H9 (cell line): Measurements from ENCODE around the gene IQCN. TPM values are rescaled to one million over a fixed set of nuclear protein-coding genes. Genes with fewer than 3 reads are reported as not detected.
A peak's percentile ranks its signal among the peaks of the same experiment; 100 is the strongest.

Experiments used
- DNase-seq: peaks from one replicate; pipeline ENCODE4 v3.0.0-alpha.2; 2017
- H2AFZ ChIP-seq: one replicate; pipeline ENCODE4 v1.6.1; 2013; ENCODE audit warnings: mild to moderate bottlenecking, low read length, control low read depth, moderate library complexity
- H2AK5ac ChIP-seq: 2 replicates; pipeline ENCODE4 v1.6.1; 2013; ENCODE audit warnings: low read length, control low read depth, mixed read lengths; ENCODE audit not compliant: insufficient read length
- H2BK120ac ChIP-seq: one replicate; pipeline ENCODE4 v1.6.1; 2013; ENCODE audit warnings: low read depth, mild to moderate bottlenecking, low read length, control low read depth, inconsistent platforms; ENCODE audit not compliant: poor library complexity, severe bottlenecking
- H2BK12ac ChIP-seq: 2 replicates; pipeline ENCODE4 v1.6.1; 2013; ENCODE audit warnings: low read length, control low read depth, mixed read lengths, low read depth; ENCODE audit not compliant: insufficient read length
- H2BK15ac ChIP-seq: 2 replicates; pipeline ENCODE4 v1.6.1; 2013; ENCODE audit warnings: low read depth, low read length, control low read depth
- H2BK20ac ChIP-seq: one replicate; pipeline ENCODE4 v1.6.1; 2013; ENCODE audit warnings: low read depth, mild to moderate bottlenecking, low read length, control low read depth, inconsistent platforms; ENCODE audit not compliant: poor library complexity, severe bottlenecking
- H2BK5ac ChIP-seq: 2 replicates; pipeline ENCODE4 v1.6.1; 2013; ENCODE audit warnings: low read length, control low read depth, mixed read lengths; ENCODE audit not compliant: insufficient read length
- H3K14ac ChIP-seq: 2 replicates; pipeline ENCODE4 v1.6.1; 2013; ENCODE audit warnings: low read length, control low read depth; ENCODE audit not compliant: insufficient read depth
- H3K18ac ChIP-seq: 2 replicates; pipeline ENCODE4 v1.6.1; 2013; ENCODE audit warnings: low read depth, mild to moderate bottlenecking, mixed read lengths, low read length, control low read depth; ENCODE audit not compliant: insufficient read length
- H3K23ac ChIP-seq: 2 replicates; pipeline ENCODE4 v1.6.1; 2013; ENCODE audit warnings: low read length, control low read depth, mixed read lengths, low read depth; ENCODE audit not compliant: insufficient read length
- H3K23me2 ChIP-seq: 2 replicates; pipeline ENCODE4 v1.6.1; 2013; ENCODE audit warnings: low read depth, mild to moderate bottlenecking, mixed read lengths, low read length, control low read depth; ENCODE audit not compliant: insufficient read length, poor library complexity, severe bottlenecking
- H3K27ac ChIP-seq: 2 replicates; pipeline ENCODE4 v1.5.1; 2013; ENCODE audit warnings: low read length, control low read depth, mixed read lengths, low read depth; ENCODE audit not compliant: insufficient read length
- H3K27me3 ChIP-seq: 2 replicates; pipeline ENCODE4 v1.6.1; 2013; ENCODE audit warnings: low read length, control low read depth, inconsistent platforms; ENCODE audit not compliant: insufficient read depth
- H3K4ac ChIP-seq: 2 replicates; pipeline ENCODE4 v1.6.1; 2013; ENCODE audit warnings: low read depth, mild to moderate bottlenecking, control low read depth, inconsistent platforms, low read length, moderate library complexity
- H3K4me1 ChIP-seq: 2 replicates; pipeline ENCODE4 v1.6.1; 2013; ENCODE audit warnings: low read length, control low read depth, inconsistent platforms; ENCODE audit not compliant: insufficient read depth
- H3K4me2 ChIP-seq: 2 replicates; pipeline ENCODE4 v1.6.1; 2013; ENCODE audit warnings: low read length, control low read depth, mixed read lengths; ENCODE audit not compliant: insufficient read length, insufficient read depth
- H3K56ac ChIP-seq: 2 replicates; pipeline ENCODE4 v1.6.1; 2013; ENCODE audit warnings: low read depth, mild to moderate bottlenecking, mixed read lengths, low read length, control low read depth; ENCODE audit not compliant: insufficient read length
- H3K79me1 ChIP-seq: 2 replicates; pipeline ENCODE4 v1.6.1; 2013; ENCODE audit warnings: low read depth, mild to moderate bottlenecking, moderate library complexity, low read length, control low read depth, inconsistent platforms; ENCODE audit not compliant: insufficient read depth, poor library complexity, severe bottlenecking
- H3K79me2 ChIP-seq: 2 replicates; pipeline ENCODE4 v1.6.1; 2013; ENCODE audit warnings: low read length, control low read depth, inconsistent platforms; ENCODE audit not compliant: insufficient read depth
- H3K9ac ChIP-seq: 2 replicates; pipeline ENCODE4 v1.6.1; 2013; ENCODE audit warnings: low read length, control low read depth, mixed read lengths; ENCODE audit not compliant: insufficient read length; ENCODE audit errors: extremely low read depth
- H3K9me3 ChIP-seq: one replicate; pipeline ENCODE4 v1.6.1; 2013; ENCODE audit warnings: low read depth, low read length, inconsistent platforms; ENCODE audit not compliant: control insufficient read depth
- H3T11ph ChIP-seq: one replicate; pipeline ENCODE4 v1.6.1; 2013; ENCODE audit warnings: mild to moderate bottlenecking, low read length, control low read depth, inconsistent platforms
- H4K20me1 ChIP-seq: one replicate; pipeline ENCODE4 v1.6.1; 2013; ENCODE audit not compliant: control insufficient read depth, insufficient read length, insufficient read depth
- H4K5ac ChIP-seq: 2 replicates; pipeline ENCODE4 v1.6.1; 2013; ENCODE audit warnings: low read depth, mild to moderate bottlenecking, mixed read lengths, low read length, control low read depth; ENCODE audit not compliant: insufficient read length
- H4K8ac ChIP-seq: replicated peaks from 2 replicates; pipeline ENCODE4 v1.6.1; 2013; ENCODE audit warnings: low read length, control low read depth, mixed read lengths, low read depth; ENCODE audit not compliant: insufficient read length
- H4K91ac ChIP-seq: 2 replicates; pipeline ENCODE4 v1.6.1; 2013; ENCODE audit warnings: low read depth, mild to moderate bottlenecking, moderate library complexity, mixed read lengths, low read length, control low read depth; ENCODE audit not compliant: insufficient read length
- H3K27ac Mint-ChIP-seq, 3 experiments: 2 replicates in 2 of 3; 3 replicates in 1 of 3; pipeline ENCODE4 v1.8.0; 2020 to 2021; ENCODE audit warnings: mixed read lengths in 3 of 3, mild to moderate bottlenecking in 1 of 3, moderate library complexity in 1 of 3
- H3K27me3 Mint-ChIP-seq: 2 replicates; pipeline ENCODE4 v1.8.0; 2021; ENCODE audit warnings: low read depth, mild to moderate bottlenecking, moderate library complexity, mixed read lengths
- H3K36me3 Mint-ChIP-seq, 3 experiments: 2 replicates in 2 of 3; 3 replicates in 1 of 3; pipeline ENCODE4 v1.8.0; 2020 to 2021; ENCODE audit warnings: low read depth in 3 of 3, mixed read lengths in 3 of 3; ENCODE audit not compliant: insufficient read depth in 1 of 3
- H3K4me1 Mint-ChIP-seq, 2 experiments: 2 replicates each; pipeline ENCODE4 v1.8.0; 2020; ENCODE audit warnings: mixed read lengths in 2 of 2
- H3K4me3 Mint-ChIP-seq, 2 experiments: 2 replicates in 1 of 2; 3 replicates in 1 of 2; pipeline ENCODE4 v1.8.0; 2020 to 2021; ENCODE audit warnings: mild to moderate bottlenecking in 2 of 2, mixed read lengths in 2 of 2, moderate library complexity in 1 of 2
- H3K9me3 Mint-ChIP-seq, 2 experiments: 2 replicates in 1 of 2; 3 replicates in 1 of 2; pipeline ENCODE4 v1.8.0; 2020; ENCODE audit warnings: mild to moderate bottlenecking in 2 of 2, mixed read lengths in 2 of 2, moderate library complexity in 1 of 2
- CTCF ChIP-seq: fragments of 200-600 bp; sonication (generic); conservative IDR thresholded peaks from 3 replicates; pipeline ENCODE4 v1.8.0; 2021; ENCODE audit warnings: antibody characterized with exemption, mild to moderate bottlenecking
- WGBS: extraction: QIAGEN DNeasy Blood & Tissue Kit; methylation state at CpG from one replicate; pipeline ENCODE4 v1.1.7; 2013; ENCODE audit warnings: missing lambda C conversion rate, low lambda C conversion rate, mixed read lengths; ENCODE audit not compliant: insufficient read length; ENCODE audit errors: extremely low coverage; 5-methylcytosine and 5-hydroxymethylcytosine counted together
- total RNA-seq: library from RNA; stranded (reverse); gene quantifications from 2 replicates; pipeline ENCODE4 v1.2.1, GENCODE V29; 2021

Gene IQCN
- total RNA-seq, 1 experiment from 2014 or later: 0.39 TPM

- no peak within 1 kb of the TSS for H3K23ac ChIP-seq
- peak within 1 kb of the TSS; percentile 94 for H3K27ac ChIP-seq
- peak within 1 kb of the TSS; percentile 67 for H3T11ph ChIP-seq
- peak within 1 kb of the TSS; percentile 48 for H4K91ac ChIP-seq
- H4K8ac ChIP-seq: no peak within 1 kb of the TSS
- H3K27me3 ChIP-seq: no peaks in the 10 kb centered on the region
- H3K9me3 ChIP-seq: no peaks in the 10 kb centered on the region
- peak within 1 kb of the TSS; percentile 64 for H3K56ac ChIP-seq
- peak within 1 kb of the TSS; percentile 95 for H3K18ac ChIP-seq
- no peak within 1 kb of the TSS for H2BK20ac ChIP-seq
- H2BK15ac ChIP-seq: no peak within 1 kb of the TSS
- peak within 1 kb of the TSS; percentile 6 for H4K5ac ChIP-seq
- DNase-seq: peak; percentile 97
- H3K79me1 ChIP-seq: peaks cover 3% of the 10 kb centered on the region
- H3K9me3 Mint-ChIP-seq: peaks cover 0 to 4% of the 10 kb centered on the region in 2 experiments; a peak in 3 of 5 replicates
- H3K79me2 ChIP-seq: peaks cover 9% of the 10 kb centered on the region; the same call in 1 of the 2 replicates
- H3K27ac Mint-ChIP-seq: peak within 1 kb of the TSS; percentile 93 to 99 (median 98)
- peak within 1 kb of the TSS; percentile 47 for H2BK12ac ChIP-seq
- peak within 1 kb of the TSS; percentile 83 for H2BK5ac ChIP-seq
- H4K20me1 ChIP-seq: no peaks in the 10 kb centered on the region
- WGBS: no CpG with 5 or more reads among the region's 138 CpGs
- peaks cover 2% of the 10 kb centered on the region; the same call in 1 of the 2 replicates for H3K27me3 Mint-ChIP-seq
- peak within 1 kb of the TSS; percentile 94 for H3K9ac ChIP-seq
- peak within 1 kb of the TSS; percentile 80; the same call in 1 of the 2 replicates for H3K4ac ChIP-seq
- H2BK120ac ChIP-seq: peak within 1 kb of the TSS; percentile 81
- 0 out of 3 replicates have a peak, but pooled peaks have one; percentile 19 for TF ChIP-seq CTCF
- no peak within 1 kb of the TSS for H2AK5ac ChIP-seq
- H3K14ac ChIP-seq: peak within 1 kb of the TSS; percentile 99
- H3K36me3 Mint-ChIP-seq: peaks cover 5 to 23% (median 21%) of the 10 kb centered on the region in 3 experiments; a peak in 6 of 7 replicates
- no peaks in the 10 kb centered on the region; the same call in 1 of the 2 replicates for H3K4me1 ChIP-seq
- H3K4me3 Mint-ChIP-seq: peak within 1 kb of the TSS; percentile 85 to 94
- H3K23me2 ChIP-seq: peaks cover 7% of the 10 kb centered on the region
- H3K4me2 ChIP-seq: peak within 1 kb of the TSS; percentile 71
- peaks cover 26 to 30% of the 10 kb centered on the region in 2 experiments for H3K4me1 Mint-ChIP-seq
- H2AFZ ChIP-seq: no peak within 1 kb of the TSS
These were observed 7.1 kb upstream of the IQCN start, which contains the start of gene JUND for GRCh38 chr19:18281082-18282020. JUND (minus strand) TSS chr19:18281622; CDS start chr19:18281484, 138 bp downstream.
